GM18517 (cell line): Measurements from ENCODE around the gene GRB2.
"Not testable (repeated sequence)": the region's sequence is repeated elsewhere in the genome, so short reads cannot be mapped to it uniquely, and the experiment has no call there.

Source experiments
- ATAC-seq: cut with Tn5 transposase; IDR thresholded peaks from one replicate; pipeline ENCODE4 v1.9.1; 2021; ENCODE audit warnings: mild to moderate bottlenecking, moderate library complexity; ENCODE audit not compliant: unreplicated experiment

GRB2 gene

GRCh38 chr17:75405365-75406221 is at the start of gene GRB2:
GRB2 (minus strand) TSS chr17:75405678; CDS start chr17:75393628, 12,050 bp downstream.
- peak; percentile 68 for ATAC-seq

- ATAC-seq, result not testable (repeated sequence)
Observed at GRCh38 chr17:75454672-75455071, 49.2 kb upstream of the GRB2 start.

- ATAC-seq, result no peak
Observed at GRCh38 chr17:75454193-75454592, 48.7 kb upstream of the GRB2 start.

DNA sequence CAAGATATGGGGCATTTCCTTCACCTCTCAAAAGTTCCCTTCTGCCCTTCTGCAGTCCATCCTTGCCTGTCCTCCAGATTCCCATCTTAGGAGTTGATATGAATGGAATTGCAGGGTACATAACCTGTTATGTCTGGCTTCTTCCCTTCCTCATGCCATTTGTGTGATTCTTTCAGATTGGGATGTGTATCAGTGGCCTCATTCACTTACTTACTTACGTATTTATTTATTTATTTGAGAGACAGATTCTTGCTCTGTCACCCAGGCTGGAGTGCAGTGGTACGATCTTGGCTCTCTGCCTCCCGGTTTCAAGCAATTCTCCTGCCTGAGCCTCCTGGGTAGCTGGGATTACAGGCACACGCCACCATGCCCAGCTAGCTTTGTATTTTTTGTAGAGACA is 44.8 kb upstream of the GRB2 start:
- ATAC-seq, result no peak

- ATAC-seq, result no peak
Observed at GRCh38 chr17:75447951-75448856, 42.7 kb upstream of the GRB2 start.

DNA sequence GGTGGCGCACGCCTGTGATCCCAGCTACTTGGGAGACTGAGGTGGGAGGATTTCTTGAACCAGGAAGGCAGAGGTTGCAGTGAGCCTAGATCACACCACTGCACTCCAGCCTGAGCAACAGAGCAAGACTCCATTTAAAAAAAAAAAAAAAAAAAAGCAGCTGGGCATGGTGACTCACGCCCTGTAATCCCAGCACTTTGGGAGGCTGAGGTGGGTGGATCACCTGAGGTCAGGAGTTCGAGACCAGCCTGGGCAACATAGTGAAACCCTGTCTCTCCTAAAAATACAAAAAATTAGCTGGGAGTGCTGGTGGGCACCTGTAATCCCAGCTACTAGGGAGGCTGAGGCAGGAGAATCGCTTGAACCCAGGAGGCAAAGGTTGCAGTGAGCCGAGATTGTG is 40.4 kb upstream of the GRB2 start:
- ATAC-seq, result not testable (repeated sequence)

- no peak for ATAC-seq
Observed at GRCh38 chr17:75445296-75445695, 39.8 kb upstream of the GRB2 start.

DNA sequence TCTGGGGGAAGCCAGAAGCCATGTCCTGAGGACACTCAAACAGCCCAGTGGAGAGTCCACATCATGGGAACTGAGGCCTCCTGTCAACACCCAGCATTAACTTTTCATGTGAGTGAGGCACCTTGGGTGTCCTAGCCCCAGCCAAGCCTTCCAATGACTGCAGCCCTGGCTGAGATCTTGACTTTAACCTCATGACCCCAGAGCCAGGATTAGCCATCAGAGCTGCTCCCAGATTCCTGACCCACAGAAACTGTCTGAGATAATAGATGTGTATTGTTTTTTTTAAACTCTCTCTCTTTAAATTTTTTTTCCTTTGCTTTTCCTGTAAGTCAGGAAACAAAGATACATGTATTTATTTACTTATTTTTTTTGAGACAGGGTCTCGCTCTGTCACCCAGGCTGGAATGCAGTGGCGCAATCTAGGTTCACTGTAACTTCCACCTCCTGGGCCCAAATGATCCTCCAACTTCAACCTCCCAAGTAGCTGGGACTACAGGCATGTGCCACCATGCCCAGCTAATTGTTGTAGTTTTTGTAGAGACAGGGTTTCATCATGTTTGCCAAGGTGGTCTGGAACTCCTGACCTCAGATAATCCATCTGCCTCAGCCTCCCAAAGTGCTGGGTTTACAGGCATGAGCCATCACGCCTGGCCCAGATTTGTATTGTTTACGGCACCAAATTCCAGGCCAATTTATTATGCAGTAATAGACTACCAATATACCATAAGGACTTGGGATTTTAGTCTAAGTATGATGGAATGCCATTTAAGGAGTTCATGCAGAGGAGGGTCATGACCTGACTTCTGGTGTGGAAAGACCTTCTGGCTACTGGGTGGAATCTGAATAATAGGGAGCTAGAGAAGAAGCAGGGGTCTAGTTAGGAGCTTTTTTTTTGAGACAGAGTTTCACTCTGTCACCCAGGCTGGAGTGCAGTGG is 37.0 kb upstream of the GRB2 start:
- ATAC-seq, result no peak

GRCh38 chr17:75440738-75441448 is 35.4 kb upstream of the GRB2 start:
- no peak for ATAC-seq

- ATAC-seq, result no peak
Observed at GRCh38 chr17:75439287-75439686, 33.8 kb upstream of the GRB2 start.

- not testable (repeated sequence) for ATAC-seq
Observed at GRCh38 chr17:75437404-75437803, 31.9 kb upstream of the GRB2 start.

DNA sequence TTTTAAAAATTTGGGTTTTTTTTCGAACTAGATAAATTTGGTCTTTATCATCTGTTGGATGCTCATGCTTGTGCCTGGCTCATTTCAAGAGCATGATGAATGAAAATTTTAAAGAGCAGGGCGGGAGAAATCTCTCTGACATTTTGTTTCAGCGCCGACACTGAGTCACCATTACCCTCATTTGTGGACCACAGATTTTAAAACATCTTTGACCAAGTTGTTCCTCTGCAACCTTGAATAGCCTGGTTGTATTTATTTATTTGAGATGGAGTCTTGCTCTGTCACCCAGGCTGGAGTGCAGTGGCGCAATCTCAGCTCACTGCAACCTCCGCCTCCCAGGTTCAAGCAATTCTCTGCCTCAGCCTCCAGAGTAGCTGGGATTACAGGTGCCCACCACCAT is 29.0 kb upstream of the GRB2 start:
- not testable (repeated sequence) for ATAC-seq

DNA sequence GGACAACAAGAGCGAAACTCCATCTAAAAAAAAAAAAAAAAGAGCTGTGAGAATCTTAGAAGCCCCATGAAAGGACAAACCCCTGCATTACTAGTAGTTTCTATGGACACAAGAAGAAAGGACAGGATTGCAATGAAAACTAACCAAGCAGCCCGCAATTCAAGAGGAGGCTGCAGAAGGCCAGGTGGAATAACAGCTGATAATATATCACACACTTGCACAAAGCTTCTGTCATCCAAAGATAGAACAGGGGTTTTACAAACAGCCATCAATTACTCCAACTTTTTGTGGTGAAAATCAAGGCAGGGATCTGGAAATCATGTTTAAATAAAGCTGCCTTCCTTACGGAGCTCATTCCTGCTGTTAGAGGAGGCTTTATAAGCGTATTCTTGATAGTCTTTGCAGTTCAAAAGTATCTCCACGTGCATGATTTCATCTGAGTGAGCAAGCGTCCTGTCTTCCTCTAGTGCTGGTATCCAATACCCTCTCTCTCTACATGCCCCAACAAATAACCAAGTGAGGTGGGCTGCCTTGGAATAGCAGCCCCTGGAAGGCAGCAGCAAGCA is 27.8 kb upstream of the GRB2 start:
- ATAC-seq, result no peak

DNA sequence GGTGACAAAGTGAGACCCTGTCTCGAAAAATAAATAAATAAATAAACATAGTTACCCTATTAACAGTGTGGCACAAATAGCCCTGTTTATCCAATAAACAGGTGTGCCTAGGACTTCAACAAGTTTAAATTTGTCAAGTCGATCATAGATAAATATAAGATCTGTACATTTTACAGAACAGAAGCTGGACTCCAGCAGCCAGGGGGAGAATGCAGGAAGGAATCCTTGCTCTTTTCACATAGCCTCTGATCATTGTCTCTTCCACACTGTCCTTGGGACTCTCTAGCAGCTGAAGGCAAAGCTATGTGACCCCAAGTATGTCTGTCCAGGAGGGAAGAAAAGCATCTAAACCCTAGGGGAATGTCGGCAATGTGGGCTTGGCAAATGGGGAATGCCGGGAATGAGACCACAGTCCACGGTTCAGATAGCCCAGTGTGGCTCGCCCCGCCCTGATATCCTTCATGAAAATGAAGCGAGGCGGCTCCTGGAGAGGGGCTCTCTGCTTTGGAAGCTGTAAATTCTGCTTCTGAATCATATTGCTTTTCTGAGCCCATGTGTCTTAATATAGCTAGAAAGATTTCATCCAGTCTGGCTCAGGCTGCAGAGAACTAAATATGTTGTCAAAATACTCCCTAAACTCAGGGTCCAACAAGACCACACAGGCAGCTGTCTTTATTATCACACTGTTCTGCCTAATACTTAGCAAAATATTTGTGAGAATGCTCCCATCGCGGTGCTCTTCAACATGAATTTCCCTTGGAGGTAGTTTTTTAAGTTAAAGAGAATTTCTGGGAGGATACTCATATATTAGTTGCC is 24.9 kb upstream of the GRB2 start:
- no peak for ATAC-seq

DNA sequence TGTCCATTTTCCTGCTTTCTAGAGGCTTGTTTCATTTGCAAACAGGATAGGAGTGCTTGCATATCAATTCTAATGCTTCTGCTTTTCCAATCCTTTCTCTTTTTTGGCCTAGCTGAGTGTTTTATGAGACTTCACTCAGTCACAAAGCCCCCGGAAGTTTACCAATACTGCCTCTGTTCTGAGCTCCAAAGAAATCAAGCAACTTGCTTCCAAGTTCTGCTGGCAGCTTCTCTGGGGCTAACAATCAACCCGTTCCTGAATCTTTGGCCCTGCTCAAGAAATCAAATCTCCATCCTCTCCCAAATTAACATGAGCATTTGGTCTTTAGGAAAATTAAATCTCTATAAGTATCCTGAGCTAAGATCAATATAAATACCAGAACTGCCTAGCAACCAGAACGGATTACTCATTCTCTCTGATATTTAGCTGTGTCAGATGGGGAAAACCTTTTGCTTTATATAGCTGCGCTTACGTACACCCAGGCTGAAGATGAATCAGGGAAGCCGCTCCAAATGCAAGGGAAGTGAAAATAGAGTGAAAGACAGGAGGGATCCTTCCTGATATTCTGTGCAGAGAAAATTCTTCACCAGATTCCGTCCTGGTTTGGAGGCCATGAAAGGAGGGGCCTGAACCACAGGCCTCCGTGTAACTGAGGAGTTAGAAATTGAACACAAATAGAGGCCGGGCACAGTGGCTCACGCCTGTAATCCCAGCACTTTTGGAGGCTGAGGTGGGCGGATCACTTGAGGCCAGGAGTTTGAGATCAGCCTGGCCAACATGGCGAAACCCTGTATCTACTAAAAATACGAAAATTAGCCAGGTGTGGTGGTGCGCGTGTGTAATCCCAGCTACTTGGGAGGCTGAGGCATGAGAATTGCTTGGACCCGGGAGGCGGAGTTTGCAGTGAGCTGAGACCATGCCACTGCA is 23.3 kb upstream of the GRB2 start:
- no peak for ATAC-seq

DNA sequence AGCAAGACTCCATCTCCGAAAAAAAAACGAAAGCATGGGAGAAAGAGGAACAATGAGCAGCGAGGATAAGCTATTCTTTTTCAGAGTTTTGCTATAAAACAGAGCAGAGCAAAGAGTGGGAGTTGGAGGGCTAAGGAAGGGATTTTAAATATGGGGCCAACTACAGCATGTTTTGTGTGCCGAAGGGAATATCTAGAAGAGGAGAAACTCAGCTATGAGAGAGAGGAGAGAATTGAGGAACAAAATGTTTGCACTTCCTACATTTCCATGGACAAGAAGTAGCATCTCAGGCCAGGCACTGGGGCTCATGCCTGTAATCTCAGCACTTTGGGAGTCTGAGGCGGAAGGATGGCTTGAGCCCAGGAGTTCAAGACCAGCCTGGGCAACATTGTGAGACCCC is 13.1 kb upstream of the GRB2 start:
- ATAC-seq, result no peak

GRCh38 chr17:75417054-75417580 is 11.6 kb upstream of the GRB2 start:
- ATAC-seq, result no peak

DNA sequence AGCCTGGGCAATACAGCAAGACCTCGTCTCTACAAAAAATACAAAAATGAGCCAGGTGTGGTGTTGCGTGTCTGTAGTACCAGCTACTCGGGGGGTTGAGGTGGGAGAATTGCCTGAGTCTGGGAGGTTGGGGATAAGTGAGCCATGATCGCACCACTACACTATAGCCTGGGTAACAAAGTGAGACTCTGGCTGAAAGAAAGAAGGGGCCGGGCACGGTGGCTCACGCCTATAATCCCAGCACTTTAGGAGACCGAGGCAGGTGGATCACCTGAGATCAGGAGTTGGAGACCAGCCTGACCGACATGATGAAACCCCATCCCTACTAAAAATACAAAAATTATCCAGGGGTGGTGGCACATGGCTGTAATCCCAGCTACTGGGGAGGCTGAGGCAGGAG is 10.5 kb upstream of the GRB2 start:
- ATAC-seq, result no peak
